ENCODE measurements around the gene RASL11A.
"Not testable (repeated sequence)": the region's sequence is repeated elsewhere in the genome, so short reads cannot be mapped to it uniquely, and the experiment has no call there.

Gene RASL11A

DNA sequence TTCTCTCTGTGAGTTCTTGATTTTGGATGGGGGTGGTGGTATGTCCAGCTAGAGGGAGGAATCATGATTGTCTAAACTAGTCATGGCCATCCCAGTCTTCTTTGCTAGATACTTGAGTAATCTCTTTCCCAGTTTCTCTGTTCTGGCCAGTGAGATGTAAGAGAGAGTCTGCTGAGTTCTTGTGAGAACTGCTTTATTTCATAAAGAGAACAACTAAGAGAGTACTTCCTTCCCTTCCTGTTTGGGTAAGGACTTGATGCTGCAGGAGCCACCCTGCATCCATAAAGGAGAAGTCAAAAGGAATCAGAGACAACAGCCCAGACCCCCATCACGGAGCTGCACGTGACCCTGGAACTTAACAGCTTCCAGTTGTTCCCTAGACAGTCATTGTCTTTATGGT lies 3.0 kb upstream of the RASL11A start:
- DNase-seq: no peak

DNA sequence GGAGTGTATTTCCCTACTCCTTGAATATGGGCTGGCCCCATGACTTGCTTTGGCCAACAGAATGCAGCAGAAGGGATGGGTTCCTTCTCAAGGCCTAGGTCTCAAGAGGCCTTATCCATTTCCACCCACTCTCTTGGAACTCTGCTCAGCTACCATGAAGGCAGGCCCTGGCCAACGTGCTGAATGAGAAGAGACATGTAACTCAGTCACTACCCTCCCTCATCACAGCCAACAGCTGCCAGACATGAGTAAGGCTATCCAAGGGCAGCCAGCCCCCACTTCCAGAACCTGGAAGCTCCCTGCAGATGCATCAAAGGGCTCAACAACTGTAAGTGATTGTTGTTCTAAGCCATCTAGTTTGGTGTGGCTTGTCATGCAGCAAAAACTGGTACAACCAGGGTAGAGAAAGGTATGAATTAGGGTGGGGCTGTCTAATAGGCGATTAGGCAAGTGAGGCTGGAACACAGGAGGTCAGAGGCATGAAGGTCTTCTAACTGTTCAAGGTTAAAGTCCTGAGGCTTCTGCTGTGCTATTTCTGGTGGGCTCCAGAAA lies 1.4 kb upstream of the RASL11A start:
- no peak for DNase-seq

DNA sequence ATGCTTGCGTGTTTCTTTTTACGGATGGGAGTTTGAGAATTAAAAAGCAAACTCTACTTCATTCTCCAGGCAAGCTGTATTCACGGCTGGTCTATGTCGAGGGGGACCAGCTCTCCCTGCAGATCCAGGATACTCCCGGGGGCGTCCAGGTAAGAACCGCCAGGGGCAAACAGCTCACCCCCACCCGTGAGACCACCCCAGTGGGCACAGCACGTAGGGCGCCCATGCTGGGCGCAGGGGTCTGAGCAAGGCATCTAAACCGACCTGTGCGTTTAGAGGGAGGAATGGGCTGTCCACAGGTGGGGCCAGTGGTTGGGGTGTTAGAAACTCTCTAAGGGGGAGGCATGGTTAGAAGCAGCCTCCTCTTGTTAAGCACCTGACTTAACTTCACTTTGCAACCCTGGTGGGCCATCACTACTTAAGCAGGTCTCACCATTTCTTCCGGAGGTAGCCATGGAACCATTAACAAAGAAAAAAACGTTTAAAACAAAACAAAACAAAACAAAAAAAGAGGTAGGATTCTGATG lies 1.0 kb downstream of the RASL11A start:
- DNase-seq: no peak

DNA sequence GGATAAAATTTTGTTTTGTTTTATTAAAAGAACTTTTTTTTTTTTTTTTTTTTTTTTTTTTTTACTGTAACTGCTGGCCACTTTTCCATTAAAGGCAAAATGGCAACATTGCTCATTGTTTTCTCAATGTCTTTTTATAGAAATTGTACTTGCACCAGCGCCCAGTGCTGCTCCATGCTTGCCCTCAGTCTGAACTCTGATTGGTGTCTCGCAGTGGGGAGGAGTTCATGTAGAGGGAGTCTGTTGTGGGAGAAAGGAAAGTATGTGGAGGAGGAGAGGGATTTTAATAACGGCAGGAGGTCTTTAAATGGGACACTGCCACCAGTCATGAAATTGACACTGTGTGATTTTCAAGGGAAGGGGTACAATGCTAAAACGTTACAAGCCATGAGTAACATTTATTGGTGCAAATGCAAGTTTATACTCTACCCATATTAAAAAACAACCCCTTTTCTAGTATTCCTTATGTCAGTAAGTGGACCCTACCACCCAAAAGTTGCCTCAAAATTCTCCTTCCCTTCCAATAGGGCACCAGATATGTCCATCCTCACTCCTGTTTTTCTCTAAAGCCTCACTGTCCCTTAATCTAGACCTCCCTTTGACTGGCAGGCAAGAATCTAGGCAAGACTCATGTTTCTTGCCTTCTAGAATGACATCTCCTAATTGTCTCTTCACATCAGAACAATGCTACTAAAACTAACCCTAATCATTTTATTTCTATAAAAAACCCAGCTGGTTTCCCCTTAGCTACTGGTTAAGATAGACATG lies 3.2 kb downstream of the RASL11A start:
- no peak for DNase-seq

DNA sequence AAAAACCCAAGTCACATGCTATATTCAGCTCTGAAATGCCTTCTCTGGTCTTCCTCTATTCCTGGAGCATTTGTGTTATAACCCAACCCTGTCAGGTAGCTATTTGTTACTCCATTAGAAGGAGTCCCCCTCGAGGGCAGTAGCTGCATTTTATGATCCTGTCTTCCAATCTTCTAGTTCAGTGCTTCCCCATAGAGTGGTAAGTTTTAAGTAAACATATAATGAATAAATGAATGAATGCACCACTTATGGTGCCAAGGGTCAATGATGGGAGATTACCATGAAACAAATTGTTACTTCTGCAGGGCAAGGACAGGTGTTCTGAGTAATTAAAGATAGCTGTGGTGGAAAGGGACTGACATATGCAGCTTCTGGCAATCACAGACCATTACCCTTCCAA lies 4.0 kb downstream of the RASL11A start:
- no peak for DNase-seq

DNA sequence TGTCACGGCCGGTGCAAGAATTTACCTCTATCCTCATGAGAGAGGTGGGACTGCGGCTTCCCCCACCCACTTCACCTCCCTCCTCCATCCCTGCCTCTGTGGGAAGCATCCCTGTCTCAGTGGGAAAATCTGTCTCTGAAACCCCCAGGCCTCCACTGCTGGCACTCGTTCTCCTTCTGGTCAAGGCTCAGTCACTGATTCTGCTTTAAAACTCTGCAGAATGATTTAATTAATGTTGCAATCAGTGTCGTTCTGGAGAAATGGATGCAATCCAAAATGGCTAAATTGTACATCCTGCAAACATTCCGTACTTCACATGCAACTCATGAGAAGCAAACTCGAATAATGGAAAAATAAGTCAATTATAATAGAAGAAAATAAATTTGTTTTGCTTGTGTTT lies 5.6 kb downstream of the RASL11A start:
- no peak for DNase-seq

DNA sequence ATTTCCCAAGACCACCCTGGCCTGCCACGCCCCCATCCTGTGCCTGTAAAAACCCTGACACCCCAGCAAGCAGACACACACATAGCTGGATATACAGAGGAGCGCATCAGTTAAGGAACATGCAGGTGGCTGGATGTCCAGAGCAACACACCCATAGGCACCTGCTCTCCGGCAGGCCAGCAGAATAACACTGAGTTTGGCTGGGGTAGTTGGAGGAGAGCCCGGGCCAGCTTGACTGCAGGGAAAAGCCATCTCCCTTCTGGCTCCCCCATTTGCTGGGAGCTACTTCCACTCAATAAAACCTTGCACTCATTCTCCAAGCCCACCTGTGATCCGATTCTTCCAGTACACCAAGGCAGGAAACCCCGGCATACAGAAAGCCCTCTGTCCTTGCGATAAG lies 8.9 kb downstream of the RASL11A start:
- DNase-seq: no peak

DNA sequence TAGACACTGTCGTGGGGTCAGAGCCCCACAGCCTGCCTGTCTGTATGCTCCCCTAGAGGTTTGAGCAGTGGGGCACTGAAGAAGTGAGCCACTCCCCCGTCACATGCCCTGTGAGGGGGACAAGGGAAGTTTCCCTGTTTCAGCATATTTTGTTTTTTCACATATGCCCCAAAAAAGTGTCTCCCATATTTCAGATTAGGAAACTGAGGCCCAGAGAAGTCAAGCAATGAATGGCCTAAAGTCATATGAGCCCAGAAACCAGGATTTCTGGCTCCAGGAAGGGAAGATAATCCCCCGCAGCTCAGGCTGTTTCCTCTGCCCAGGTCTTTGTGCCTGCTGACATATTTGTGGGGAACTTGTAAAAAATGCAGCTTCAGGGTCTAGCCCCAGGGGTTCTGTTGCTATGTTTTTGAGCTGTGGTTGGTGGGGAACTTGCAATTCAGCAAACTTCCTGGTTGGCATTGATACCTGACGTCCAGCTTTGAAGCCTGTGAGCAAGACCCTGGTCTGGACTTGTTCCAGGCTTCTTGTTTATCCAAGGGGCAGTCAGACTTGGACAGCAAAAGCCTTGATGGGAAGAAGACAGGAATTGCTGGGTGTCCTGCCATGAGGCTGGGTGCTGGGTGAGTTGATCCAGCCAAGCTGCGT lies 9.5 kb downstream of the RASL11A start:
- no peak for DNase-seq

DNA sequence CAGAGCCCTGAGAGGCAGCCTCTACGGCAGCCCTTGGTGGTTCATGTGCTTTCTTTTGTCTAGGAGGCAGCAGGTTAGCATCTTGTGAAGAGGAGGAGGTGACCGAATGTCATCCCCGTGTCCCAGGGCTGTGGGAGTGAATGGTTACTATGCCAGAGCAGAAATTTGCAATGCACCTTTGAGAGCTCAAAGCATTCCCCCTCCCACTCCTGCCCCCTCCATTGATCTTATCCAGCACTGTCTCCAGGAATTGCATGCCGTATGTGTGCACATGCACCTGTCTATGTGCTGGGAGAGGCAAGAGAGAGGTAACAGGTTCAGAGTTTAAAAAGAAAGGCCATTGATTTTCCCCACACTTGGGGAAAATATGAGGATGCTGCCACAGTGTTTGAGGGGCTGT lies 10.2 kb downstream of the RASL11A start:
- no peak for DNase-seq

DNA sequence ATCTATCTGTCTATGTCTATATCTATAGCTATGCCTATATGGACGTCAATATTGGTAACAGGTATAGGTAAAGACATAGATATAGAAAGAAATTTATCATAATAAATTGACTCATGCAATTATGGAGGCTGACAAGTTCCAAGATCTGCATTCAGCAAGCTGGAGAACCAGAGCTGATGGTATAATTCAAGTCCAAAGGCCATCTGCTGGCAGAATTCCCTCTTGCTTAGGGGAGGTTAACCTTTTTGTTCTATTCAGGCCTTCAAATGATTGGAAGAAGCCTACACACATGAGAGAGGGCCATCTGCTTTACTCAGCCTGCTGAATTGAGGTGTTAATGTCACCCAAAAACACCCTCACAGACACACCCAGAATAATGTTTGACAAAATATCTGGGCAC lies 10.8 kb downstream of the RASL11A start:
- DNase-seq: no peak

DNA sequence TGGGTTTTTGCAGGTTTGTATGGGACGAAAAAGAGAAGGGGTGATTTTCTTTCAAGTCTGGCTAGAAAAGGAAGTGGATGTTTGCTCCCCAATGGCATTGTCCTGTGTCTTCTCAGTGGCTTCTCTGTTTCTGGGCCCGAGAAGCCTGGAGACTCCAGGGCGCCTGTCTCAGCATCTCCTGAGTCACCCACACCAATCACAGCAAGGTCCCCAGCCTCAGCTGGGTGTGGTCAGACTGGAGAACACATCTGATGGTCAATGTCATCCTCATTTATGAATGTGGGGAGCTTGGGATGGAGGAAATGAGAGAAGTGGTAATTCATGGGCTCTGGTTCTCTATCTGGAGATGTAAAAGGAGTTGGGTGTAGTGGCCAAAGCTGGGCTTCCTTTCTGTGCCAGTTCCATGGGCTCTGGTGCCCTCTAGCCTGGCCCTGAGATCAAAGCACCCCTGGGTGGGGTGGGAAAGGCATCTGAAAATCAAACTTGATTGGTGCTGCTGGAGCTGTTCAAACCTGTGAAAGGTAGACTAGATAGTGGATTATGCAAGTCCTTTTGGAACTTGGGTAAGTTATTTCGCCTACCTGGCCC lies 13.4 kb downstream of the RASL11A start:
- peak in 18 of 56 donors; percentile 8 to 58 (median 29) for DNase-seq

DNA sequence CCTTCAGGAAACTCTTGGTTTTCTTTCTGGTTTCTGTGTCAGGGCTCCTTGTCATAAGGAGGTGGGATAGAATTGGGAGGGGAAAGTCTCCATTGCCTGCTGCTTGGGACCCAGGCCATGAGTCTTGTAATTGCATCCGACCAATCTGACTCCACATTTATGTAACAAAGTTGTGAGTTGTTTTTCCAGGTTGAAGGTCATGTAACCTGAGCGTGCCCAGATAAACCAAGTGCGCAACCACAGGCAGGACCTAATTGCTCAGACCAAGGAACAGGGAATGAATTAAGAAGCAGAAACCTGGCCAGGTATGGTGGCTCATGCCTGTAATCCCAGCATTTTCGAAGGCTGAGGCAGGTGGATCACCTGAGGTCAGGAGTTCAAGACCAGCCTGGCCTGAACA lies 17.8 kb downstream of the RASL11A start:
- no peak for DNase-seq

DNA sequence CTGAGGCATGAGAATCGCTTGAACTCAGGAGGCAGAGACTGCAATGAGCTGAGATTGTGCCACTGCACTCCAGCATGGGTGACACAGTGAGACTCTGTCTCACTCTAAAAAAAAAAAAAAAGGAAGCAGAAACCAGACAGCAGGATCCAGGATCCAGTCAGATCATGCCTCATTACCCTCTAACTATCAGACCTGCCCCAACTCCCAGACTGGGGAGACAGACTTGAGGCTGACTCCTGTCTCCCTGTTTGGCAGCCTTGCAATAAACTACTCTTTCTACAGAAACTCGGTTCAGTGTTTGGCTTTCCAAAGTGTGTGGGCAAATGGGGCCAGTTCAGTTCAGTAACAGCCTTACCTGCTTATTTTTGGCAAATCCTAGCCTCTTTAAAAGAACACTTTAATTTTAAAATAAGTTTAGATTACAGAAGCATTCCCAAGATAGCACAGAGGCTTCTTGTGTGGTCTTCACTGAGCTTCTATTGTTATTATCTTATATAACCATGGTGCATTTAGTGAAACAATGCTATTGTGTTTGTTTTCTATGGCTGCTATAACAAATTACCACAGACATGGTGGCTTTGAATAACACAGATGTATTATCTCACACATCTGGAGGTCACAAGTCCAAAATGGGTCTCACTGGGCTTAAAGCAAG lies 18.5 kb downstream of the RASL11A start:
- peak in 4 of 56 donors; percentile 23 to 32 (median 30) for DNase-seq

DNA sequence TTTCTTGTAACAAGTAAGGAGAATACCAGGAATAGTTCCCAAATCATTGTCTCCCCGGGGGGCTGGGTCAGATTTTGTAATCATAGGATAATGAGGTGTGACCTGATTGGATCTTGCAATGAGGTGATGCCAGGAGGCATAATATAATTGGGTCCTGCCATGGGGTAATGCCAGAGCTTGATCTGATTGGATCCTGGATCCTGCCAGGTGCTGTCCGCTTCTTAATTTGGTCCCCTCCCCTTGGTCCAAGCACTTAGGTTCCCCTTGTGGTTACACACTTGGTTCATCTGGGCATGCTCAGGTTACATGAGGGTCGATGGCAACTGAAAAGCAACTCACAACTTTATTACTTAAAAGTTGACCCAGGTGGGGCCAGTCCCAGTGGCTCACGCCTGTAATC lies 20.1 kb downstream of the RASL11A start:
- no peak for DNase-seq

DNA sequence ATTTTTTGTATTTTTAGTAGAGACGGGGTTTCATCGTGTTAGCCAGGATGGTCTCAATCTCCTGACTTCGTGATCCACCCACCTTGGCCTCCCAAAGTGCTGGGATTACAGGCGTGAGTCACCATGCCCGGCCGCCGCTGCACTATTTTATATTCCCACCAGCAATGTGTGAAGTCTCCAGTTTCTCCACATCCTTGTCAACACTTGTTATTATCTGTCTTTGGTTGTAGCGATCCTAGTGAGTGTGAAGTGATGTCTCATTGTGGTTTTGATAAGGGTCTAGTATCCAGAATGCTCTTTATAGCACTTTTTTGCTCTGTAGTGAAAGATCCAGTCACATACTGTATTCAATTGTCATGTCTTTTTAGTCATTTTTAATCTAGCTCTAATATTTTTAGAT lies 21.3 kb downstream of the RASL11A start:
- DNase-seq: not testable (repeated sequence)

DNA sequence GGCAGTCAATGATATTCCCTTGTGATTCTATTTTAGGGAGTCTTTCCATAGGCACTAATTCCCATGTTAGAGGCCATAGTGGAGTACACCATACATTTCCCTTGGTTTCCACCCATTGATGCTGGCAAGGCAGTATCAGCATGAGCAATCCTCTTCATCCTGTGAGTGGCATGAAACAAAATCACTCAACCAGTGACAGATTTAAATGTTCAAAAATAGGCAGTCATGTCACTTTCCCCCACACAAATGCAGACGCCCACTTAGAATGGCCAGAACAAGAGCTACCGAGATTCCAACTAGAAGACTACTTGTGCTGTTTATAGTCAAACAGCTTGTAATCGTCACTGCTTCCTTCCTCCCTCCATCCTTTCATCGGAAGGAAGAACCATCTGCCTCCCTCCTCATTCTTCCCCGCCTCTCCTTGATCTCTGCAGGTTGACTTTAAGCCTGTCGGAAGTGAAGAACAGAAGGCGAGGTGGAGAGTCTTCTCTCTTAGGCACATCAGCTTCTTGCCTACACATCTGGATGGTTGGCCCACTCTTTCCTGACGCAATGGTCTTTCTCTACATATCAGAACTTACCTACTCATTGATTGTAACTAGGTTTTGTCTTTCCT lies 22.6 kb downstream of the RASL11A start:
- DNase-seq: peak in 6 of 56 donors; percentile 3 to 38 (median 27)

DNA sequence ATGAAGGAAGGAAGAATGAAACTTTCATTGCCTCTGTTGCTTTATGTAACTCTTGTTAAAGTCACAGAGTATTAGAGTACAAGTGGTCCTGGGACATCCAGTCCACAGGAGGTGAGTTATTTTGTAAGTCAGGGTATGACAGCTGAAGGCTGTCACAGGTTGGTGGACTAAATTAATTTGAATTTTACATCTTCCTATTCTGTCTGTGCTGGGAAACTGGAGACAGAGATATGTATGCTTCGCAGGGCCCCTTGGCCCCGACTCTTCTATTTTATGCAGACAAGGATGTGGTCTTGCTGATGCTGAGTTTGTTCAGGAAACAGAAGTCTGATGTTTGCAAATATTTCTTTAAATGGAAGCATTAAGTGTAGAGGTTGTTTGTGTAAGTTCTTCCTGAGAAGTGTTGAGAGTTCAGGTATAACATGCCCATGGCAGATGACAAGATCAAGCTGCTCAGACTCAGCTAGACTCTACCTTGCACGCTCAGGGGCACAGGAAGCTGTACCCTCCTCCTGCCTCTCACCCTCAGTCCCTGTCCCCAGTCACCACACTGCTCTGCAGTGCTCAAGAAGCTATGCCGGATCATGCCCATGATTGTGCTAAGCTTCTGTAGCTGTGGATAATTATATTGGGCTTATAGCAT lies 23.4 kb downstream of the RASL11A start:
- no peak for DNase-seq

DNA sequence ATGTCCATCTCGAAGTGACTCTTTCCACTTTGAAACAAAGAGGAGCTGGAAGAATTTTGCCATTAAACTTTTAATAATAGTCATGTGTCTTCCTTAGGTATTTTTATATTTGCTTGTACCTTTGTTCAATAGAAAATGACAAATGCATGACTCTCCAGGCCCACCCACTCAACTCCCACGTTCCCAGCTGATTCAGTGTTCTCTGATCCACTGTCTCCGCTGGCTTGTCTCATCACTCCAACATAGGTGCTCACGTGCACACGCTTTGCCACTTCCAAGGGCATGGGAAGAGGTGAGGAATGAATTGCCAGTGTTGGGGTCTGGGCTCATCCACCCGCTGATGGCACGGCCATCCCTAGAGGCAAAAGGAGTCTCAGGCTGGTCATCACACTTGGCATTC lies 24.5 kb downstream of the RASL11A start:
- no peak for DNase-seq

DNA sequence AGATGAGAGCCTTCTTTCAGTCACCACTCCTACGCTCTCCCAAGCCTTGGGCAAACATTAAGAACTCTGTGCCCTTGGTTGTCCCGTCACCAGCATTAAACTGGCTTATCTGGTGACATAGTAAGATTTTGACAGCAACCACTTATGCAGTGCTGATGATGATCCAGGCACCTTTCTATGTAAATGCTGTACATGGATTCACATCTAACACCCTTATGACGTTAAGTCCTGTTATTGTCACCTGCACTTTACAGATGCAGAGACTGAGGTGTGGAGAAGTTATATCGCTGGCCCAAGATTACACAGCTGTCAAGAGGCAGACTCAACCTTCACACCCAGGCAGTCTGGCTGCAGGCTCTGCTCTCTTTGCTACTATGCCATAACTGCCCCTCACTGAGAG lies 25.0 kb downstream of the RASL11A start:
- no peak for DNase-seq

DNA sequence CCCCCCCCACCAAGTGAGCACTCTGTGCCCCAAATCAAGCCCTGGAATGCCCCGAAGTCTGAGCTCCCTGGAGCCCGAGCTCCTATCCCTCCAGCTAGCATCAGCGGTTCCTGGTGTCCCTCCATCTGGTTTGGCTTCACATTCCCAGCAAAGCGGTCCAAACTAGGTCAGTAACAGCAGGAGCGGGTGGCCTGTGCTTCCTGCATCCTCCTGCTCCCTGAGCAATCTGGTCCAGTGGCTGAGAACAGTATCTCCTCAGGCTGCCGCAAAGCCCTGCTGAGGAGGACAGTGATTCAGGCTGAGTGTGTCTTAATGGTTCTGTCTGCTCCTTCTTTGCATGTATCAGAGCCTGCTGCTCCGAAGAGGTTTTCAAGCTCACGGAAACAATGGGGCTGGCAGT lies 25.9 kb downstream of the RASL11A start:
- DNase-seq: no peak

DNA sequence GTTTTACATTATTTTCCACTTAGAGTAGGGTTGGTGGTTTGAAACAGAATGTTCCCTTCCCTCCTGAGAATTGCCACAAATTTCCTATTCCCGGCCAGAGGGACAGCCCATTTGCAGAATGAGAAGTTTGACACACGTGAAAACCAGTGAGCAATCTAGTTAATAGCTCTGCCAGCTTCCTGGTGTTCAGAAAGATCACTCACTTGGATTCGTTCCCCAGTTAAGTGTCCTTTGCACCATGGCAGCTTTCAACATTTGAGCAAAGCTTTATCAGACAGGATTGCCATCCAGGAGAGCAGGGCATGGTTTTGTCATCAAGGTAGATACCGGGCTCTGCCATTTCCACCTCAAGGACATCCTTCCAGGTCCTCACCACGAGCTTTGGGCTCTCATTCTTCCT lies 28.2 kb downstream of the RASL11A start:
- DNase-seq: no peak
